ENCODE data around the gene RANBP3. TPM values are rescaled to one million over a fixed set of nuclear protein-coding genes. Genes with fewer than 3 reads are reported as not detected.

The RANBP3 gene
- total RNA-seq, 6 donors from 2014 or later: 64.4 to 116 (median 68.5) TPM

- Histone ChIP-seq H3K27ac (peak overlapping the region; percentile 88 to 96 (median 91)), H3K4me1 (peaks cover 46 to 69% (median 54%) of the 10 kb centered on the region in 4 donors), H3K9me3 (no peaks in the 10 kb centered on the region), H3K4me3 (peak overlapping the region; percentile 65 to 100 (median 78)), H3K27me3 (no peaks in the 10 kb centered on the region), H3K36me3 (peaks cover 0 to 17% (median 11%) of the 10 kb centered on the region in 4 donors)
- no peak for TF ChIP-seq POLR2AphosphoS5 (IDR thresholded peaks at IDR 0.05)
- TF ChIP-seq POLR2A (IDR thresholded peaks at IDR 0.05): no peak
- TF ChIP-seq, protein P1, sequence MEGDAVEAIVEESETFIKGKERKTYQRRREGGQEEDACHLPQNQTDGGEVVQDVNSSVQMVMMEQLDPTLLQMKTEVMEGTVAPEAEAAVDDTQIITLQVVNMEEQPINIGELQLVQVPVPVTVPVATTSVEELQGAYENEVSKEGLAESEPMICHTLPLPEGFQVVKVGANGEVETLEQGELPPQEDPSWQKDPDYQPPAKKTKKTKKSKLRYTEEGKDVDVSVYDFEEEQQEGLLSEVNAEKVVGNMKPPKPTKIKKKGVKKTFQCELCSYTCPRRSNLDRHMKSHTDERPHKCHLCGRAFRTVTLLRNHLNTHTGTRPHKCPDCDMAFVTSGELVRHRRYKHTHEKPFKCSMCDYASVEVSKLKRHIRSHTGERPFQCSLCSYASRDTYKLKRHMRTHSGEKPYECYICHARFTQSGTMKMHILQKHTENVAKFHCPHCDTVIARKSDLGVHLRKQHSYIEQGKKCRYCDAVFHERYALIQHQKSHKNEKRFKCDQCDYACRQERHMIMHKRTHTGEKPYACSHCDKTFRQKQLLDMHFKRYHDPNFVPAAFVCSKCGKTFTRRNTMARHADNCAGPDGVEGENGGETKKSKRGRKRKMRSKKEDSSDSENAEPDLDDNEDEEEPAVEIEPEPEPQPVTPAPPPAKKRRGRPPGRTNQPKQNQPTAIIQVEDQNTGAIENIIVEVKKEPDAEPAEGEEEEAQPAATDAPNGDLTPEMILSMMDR (IDR thresholded peaks at IDR 0.05): no peak
- no peak for TF ChIP-seq EP300 (IDR thresholded peaks at IDR 0.05)
- no peak for ATAC-seq (ENCODE audit: low FRiP score in 2 of 2)
- WGBS, 2 donors: 2% methylated on average over 19 to 40 of the region's 43 CpGs
- no peak for DNase-seq
Observed at GRCh38 chr19:5977222-5977784, 637 bp downstream of the RANBP3 start.

GRCh38 chr19:5976768-5977167, 1.2 kb downstream of the RANBP3 start:
- Histone ChIP-seq H3K27me3 (no peaks in the 10 kb centered on the region), H3K4me3 (peak overlapping the region; percentile 65 to 100 (median 78)), H3K36me3 (peaks cover 0 to 21% (median 11%) of the 10 kb centered on the region in 4 donors), H3K4me1 (peaks cover 46 to 73% (median 54%) of the 10 kb centered on the region in 4 donors), H3K27ac (peak overlapping the region in 1 of 4 donors; percentile 96), H3K9me3 (no peaks in the 10 kb centered on the region)
- DNase-seq (no peak), ATAC-seq (ENCODE audit: low FRiP score in 2 of 2) (no peak)
- WGBS, 2 donors: 44 to 48% methylated on average over 8 of the region's 8 CpGs
- TF ChIP-seq, protein P1 (IDR thresholded peaks at IDR 0.05): no peak
- no peak for TF ChIP-seq POLR2A (IDR thresholded peaks at IDR 0.05)
- no peak for TF ChIP-seq POLR2AphosphoS5 (IDR thresholded peaks at IDR 0.05)
- no peak for TF ChIP-seq EP300 (IDR thresholded peaks at IDR 0.05)

GRCh38 chr19:5975388-5975728, 2.6 kb downstream of the RANBP3 start:
- Histone ChIP-seq H3K4me1 (peaks cover 48 to 72% (median 54%) of the 10 kb centered on the region in 4 donors), H3K4me3 (no peak overlapping the region)
- ATAC-seq (ENCODE audit: low FRiP score in 2 of 2): no peak

GRCh38 chr19:5974721-5975387, 3.1 kb downstream of the RANBP3 start:
- Histone ChIP-seq H3K4me3 (no peak overlapping the region), H3K27ac (peak overlapping the region in 2 of 4 donors; percentile 24 to 46), H3K36me3 (peaks cover 0 to 21% (median 11%) of the 10 kb centered on the region in 4 donors), H3K9me3 (no peaks in the 10 kb centered on the region), H3K4me1 (peaks cover 49 to 71% (median 55%) of the 10 kb centered on the region in 4 donors), H3K27me3 (no peaks in the 10 kb centered on the region)
- TF ChIP-seq POLR2AphosphoS5 (IDR thresholded peaks at IDR 0.05): no peak
- TF ChIP-seq POLR2A (IDR thresholded peaks at IDR 0.05): no peak
- no peak for TF ChIP-seq EP300 (IDR thresholded peaks at IDR 0.05)
- ATAC-seq (ENCODE audit: low FRiP score in 2 of 2) (peak in 1 of 2 donors; percentile 54), DNase-seq (peak in 1 of 2 donors; percentile 91)
- WGBS, 2 donors: 46 to 53% methylated on average over 7 to 10 of the region's 10 CpGs

More at GRCh38 chr19:5975388-5975728, 2.6 kb downstream of the RANBP3 start:
- WGBS, 2 donors: 76 to 81% methylated on average over 3 of the region's 3 CpGs
- no peak for DNase-seq
- Histone ChIP-seq H3K9me3 (no peaks in the 10 kb centered on the region), H3K36me3 (peaks cover 0 to 21% (median 11%) of the 10 kb centered on the region in 4 donors), H3K27ac (peak overlapping the region in 2 of 4 donors; percentile 24 to 46), H3K27me3 (no peaks in the 10 kb centered on the region)
- TF ChIP-seq POLR2AphosphoS5 (IDR thresholded peaks at IDR 0.05) (no peak), POLR2A (IDR thresholded peaks at IDR 0.05) (no peak), EP300 (IDR thresholded peaks at IDR 0.05) (no peak)
- TF ChIP-seq, protein P1 (IDR thresholded peaks at IDR 0.05): no peak

DNA sequence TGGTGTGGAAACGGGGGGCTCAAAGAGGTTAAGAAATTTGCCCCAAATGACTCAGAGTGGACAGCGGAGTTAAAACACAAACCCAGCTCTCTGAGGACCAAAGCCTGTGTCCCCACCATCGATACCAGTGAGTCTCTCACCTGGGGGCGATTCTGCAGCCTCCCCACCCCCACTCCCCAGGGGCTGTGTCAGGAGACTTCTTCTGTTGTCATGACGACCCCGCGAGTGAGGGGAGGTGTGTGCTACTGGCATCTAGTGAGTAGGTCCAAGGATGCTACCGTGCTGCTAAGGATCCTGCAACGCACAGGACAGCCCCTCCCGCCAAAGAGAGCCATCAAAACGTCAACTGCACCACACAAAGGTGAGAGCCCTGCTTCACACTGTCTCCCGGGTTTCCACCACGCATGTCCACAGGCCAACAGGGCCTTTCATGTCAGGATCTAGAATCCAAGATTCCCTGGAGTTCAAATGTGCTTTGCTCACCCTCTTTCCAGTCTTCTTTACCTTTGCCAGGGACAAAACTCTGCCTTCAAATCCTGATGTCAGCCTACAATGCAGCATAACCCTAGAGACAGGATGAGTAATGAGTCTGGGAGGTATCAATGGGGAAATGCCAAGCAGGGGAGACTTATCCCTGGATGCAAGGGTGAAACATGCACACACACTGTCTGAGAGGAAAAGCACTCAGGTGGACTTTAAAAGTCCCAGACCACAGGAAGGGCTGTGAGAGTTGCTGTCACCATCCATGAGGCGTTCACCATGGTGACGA, 3.9 kb downstream of the RANBP3 start:
- TF ChIP-seq POLR2AphosphoS5 (IDR thresholded peaks at IDR 0.05): no peak
- TF ChIP-seq POLR2A (IDR thresholded peaks at IDR 0.05): no peak
- TF ChIP-seq, protein P1 (IDR thresholded peaks at IDR 0.05): no peak
- Histone ChIP-seq H3K4me1 (peaks cover 49 to 72% (median 54%) of the 10 kb centered on the region in 4 donors), H3K9me3 (no peaks in the 10 kb centered on the region), H3K36me3 (peaks cover 0 to 21% (median 11%) of the 10 kb centered on the region in 4 donors), H3K4me3 (no peak overlapping the region), H3K27ac (peak overlapping the region in 1 of 4 donors; percentile 36), H3K27me3 (no peaks in the 10 kb centered on the region)
- WGBS, 2 donors: 82 to 85% methylated on average over 5 to 15 of the region's 15 CpGs
- no peak for ATAC-seq (ENCODE audit: low FRiP score in 2 of 2)
- no peak for DNase-seq

Measured in upper lobe of left lung (tissue), 6 donors.